Peyer's patch (tissue), 4 donors: Measurements from ENCODE around the gene POLR1B.

Experiments used
- CTCF ChIP-seq, 6 experiments: fragments of 450-650 bp in 4 of 6; fragments of 200-600 bp in 2 of 6; sonication (generic) in 1 of 6; IDR thresholded peaks; one replicate each; pipeline ENCODE4 v1.5.1; 2017 to 2019; ENCODE audit warnings: antibody characterized with exemption in 6 of 6, mild to moderate bottlenecking in 3 of 6, moderate library complexity in 1 of 6
- POLR2A ChIP-seq, 2 donors: fragments of 450-650 bp; IDR thresholded peaks; one replicate each; pipeline ENCODE4 v1.5.1; 2017; ENCODE audit warnings: antibody characterized with exemption in 2 of 2, mild to moderate bottlenecking in 2 of 2, moderate library complexity in 2 of 2

GRCh38 chr2:112626604-112627059, 84.4 kb downstream of the POLR1B start:
- TF ChIP-seq CTCF (IDR thresholded peaks at IDR 0.05) (peak; percentile 55 to 90 (median 83)), POLR2A (IDR thresholded peaks at IDR 0.05) (no peak)
